ENCODE results near the gene CCDC195. TPM values are rescaled to one million over a fixed set of nuclear protein-coding genes. Genes with fewer than 3 reads are reported as not detected.

The CCDC195 gene
- total RNA-seq, 1 experiment from 2014 or later: not detected

- H3K9me3 ChIP-seq (ENCODE audit: low read length): no peaks in the 10 kb centered on the region
- no TSS peak for BruUV-seq (replicated peaks)
- no peaks in the 10 kb centered on the region for H3F3A ChIP-seq (ENCODE audit: low read length, unreplicated experiment)
- H3K4me2 ChIP-seq (ENCODE audit: low read length): no peak overlapping the region
- H3K36me3 ChIP-seq (ENCODE audit: low read depth, low read length): no peaks in the 10 kb centered on the region
- TF ChIP-seq EZH2 (IDR thresholded peaks at IDR 0.05; ENCODE audit: low read length, unreplicated experiment) (no peak), CTCF (conservative IDR thresholded peaks at IDR 0.05; ENCODE audit: low read depth, low read length) (no peak), EZH2phosphoT487 (IDR thresholded peaks at IDR 0.05; ENCODE audit: borderline replicate concordance, low read length) (no peak)
- intact Hi-C loops (cut with micrococcal nuclease): no loop called here
- no peak overlapping the region for H3K4me3 ChIP-seq (ENCODE audit: low read length)
- H3K27ac ChIP-seq (ENCODE audit: low read length): no peak overlapping the region
- no peak overlapping the region for H2AFZ ChIP-seq (ENCODE audit: low read length)
- no peaks in the 10 kb centered on the region for H3K9me2 ChIP-seq (replicated peaks; ENCODE audit: low read length)
- no peak for ATAC-seq
- POLR2A ChIA-PET (ENCODE audit: unreplicated experiment): no interaction called here
- DNase-seq: no peak
- no peaks in the 10 kb centered on the region for H3K79me2 ChIP-seq (ENCODE audit: low read length)
- no peak overlapping the region for H3K9ac ChIP-seq (ENCODE audit: low read length)
- no peaks in the 10 kb centered on the region for H4K20me1 ChIP-seq (ENCODE audit: low read length)
- H3K4me1 ChIP-seq (ENCODE audit: insufficient read depth, low read length): no peaks in the 10 kb centered on the region
- CTCF ChIA-PET: no interaction called here
- H3K27me3 ChIP-seq (ENCODE audit: low read length): no peaks in the 10 kb centered on the region
These were observed 61.1 kb downstream of the CCDC195 start for GRCh38 chr2:224655006-224655537.

Other genes starting within 250 kb of the CCDC195 start
- 50.4 and 54.9 TPM in 2 replicates for gene CUL3, start 131.0 kb downstream of the CCDC195 start, total RNA-seq (2014; rRNA removed)

All from PC-3 (cell line).